ENCODE measurements around the gene HSPA4. TPM values are rescaled to one million over a fixed set of nuclear protein-coding genes. Genes with fewer than 3 reads are reported as not detected.

HSPA4 gene
- total RNA-seq, 1 experiment from 2014 or later, result 337 TPM

GRCh38 chr5:133063965-133064364 is 12.2 kb downstream of the HSPA4 start:
- TF ChIP-seq EZH2 (IDR thresholded peaks at IDR 0.05; ENCODE audit: borderline replicate concordance, low read depth, low read length, poor library complexity, severe bottlenecking) (no peak), CTCF (conservative IDR thresholded peaks at IDR 0.05; ENCODE audit: low read depth, low read length) (no peak)
- Histone ChIP-seq H3K27me3 (replicated peaks; ENCODE audit: insufficient read depth, low read depth, low read length, poor library complexity) (no peaks in the 10 kb centered on the region), H3K9me3 (ENCODE audit: low read depth, low read length, poor library complexity, severe bottlenecking) (no peaks in the 10 kb centered on the region), H3K36me3 (ENCODE audit: insufficient read depth, low read length, poor library complexity, severe bottlenecking) (peaks cover 34% of the 10 kb centered on the region), H3K27ac (ENCODE audit: low read depth, low read length, poor library complexity, severe bottlenecking) (no peak overlapping the region), H3K4me1 (ENCODE audit: insufficient read depth, low read length, poor library complexity, severe bottlenecking) (peaks cover 14% of the 10 kb centered on the region), H3K4me3 (ENCODE audit: low read depth, low read length, poor library complexity, severe bottlenecking) (no peak overlapping the region)
- ChIA-PET POLR2A (ENCODE audit: low non-redundant PET) (no interaction called here), CTCF (no interaction called here)
- DNase-seq (ENCODE audit: low spot score), result no peak
- no TSS peak for BruUV-seq (replicated peaks)
- intact Hi-C loops (cut with micrococcal nuclease; ENCODE audit: unreplicated experiment), result no loop called here

DNA sequence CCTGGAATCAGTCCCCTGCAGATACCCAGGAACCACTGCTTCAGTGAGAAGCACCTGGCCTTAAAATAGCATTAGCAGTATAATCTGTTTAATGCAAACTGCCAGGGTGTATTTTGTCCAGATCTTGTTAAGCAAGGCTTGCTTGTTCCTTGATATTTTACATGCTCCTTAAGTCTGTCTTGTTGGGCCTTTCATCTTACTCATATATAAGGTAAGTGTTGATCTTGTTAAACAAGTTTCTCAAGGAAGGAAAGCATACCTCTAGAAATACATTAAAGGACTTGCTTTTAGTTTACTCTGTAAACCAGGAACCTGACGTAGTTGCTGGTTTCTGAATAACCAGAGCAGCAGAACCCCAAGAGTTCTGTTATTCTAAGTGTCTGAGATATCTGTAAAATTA is 13.7 kb downstream of the HSPA4 start:
- Histone ChIP-seq H3K4me1 (ENCODE audit: insufficient read depth, low read length, poor library complexity, severe bottlenecking) (peaks cover 14% of the 10 kb centered on the region), H3K27ac (ENCODE audit: low read depth, low read length, poor library complexity, severe bottlenecking) (no peak overlapping the region), H3K4me3 (ENCODE audit: low read depth, low read length, poor library complexity, severe bottlenecking) (no peak overlapping the region), H3K9me3 (ENCODE audit: low read depth, low read length, poor library complexity, severe bottlenecking) (no peaks in the 10 kb centered on the region), H3K27me3 (replicated peaks; ENCODE audit: insufficient read depth, low read depth, low read length, poor library complexity) (no peaks in the 10 kb centered on the region), H3K36me3 (ENCODE audit: insufficient read depth, low read length, poor library complexity, severe bottlenecking) (peaks cover 47% of the 10 kb centered on the region)
- ChIA-PET CTCF (no interaction called here), POLR2A (ENCODE audit: low non-redundant PET) (no interaction called here)
- TF ChIP-seq CTCF (conservative IDR thresholded peaks at IDR 0.05; ENCODE audit: low read depth, low read length), result no peak
- TF ChIP-seq EZH2 (IDR thresholded peaks at IDR 0.05; ENCODE audit: borderline replicate concordance, low read depth, low read length, poor library complexity, severe bottlenecking), result no peak
- BruUV-seq (replicated peaks), result no TSS peak
- DNase-seq (ENCODE audit: low spot score), result no peak
- intact Hi-C loops (cut with micrococcal nuclease; ENCODE audit: unreplicated experiment), result no loop called here

GRCh38 chr5:133066045-133066444 is 14.2 kb downstream of the HSPA4 start:
- peaks cover 52% of the 10 kb centered on the region for H3K36me3 ChIP-seq (ENCODE audit: insufficient read depth, low read length, poor library complexity, severe bottlenecking)
- DNase-seq (ENCODE audit: low spot score), result no peak
- H3K4me1 ChIP-seq (ENCODE audit: insufficient read depth, low read length, poor library complexity, severe bottlenecking), result peaks cover 14% of the 10 kb centered on the region
- ChIA-PET CTCF (no interaction called here), POLR2A (ENCODE audit: low non-redundant PET) (no interaction called here)
- no TSS peak for BruUV-seq (replicated peaks)
- H3K27ac ChIP-seq (ENCODE audit: low read depth, low read length, poor library complexity, severe bottlenecking), result no peak overlapping the region
- no peak for TF ChIP-seq EZH2 (IDR thresholded peaks at IDR 0.05; ENCODE audit: borderline replicate concordance, low read depth, low read length, poor library complexity, severe bottlenecking)
- no peak for TF ChIP-seq CTCF (conservative IDR thresholded peaks at IDR 0.05; ENCODE audit: low read depth, low read length)
- no peaks in the 10 kb centered on the region for H3K9me3 ChIP-seq (ENCODE audit: low read depth, low read length, poor library complexity, severe bottlenecking)
- H3K4me3 ChIP-seq (ENCODE audit: low read depth, low read length, poor library complexity, severe bottlenecking), result no peak overlapping the region
- no peaks in the 10 kb centered on the region for H3K27me3 ChIP-seq (replicated peaks; ENCODE audit: insufficient read depth, low read depth, low read length, poor library complexity)
- intact Hi-C loops (cut with micrococcal nuclease; ENCODE audit: unreplicated experiment), result no loop called here

All from A673 (cell line).